Panc1 (cell line): Measurements from ENCODE around the gene SELENOW. TPM values are rescaled to one million over a fixed set of nuclear protein-coding genes. Genes with fewer than 3 reads are reported as not detected.
A peak's percentile ranks its signal among the peaks of the same experiment; 100 is the strongest.

Experiments
- ATAC-seq: fragments of 200-7000 bp; cut with Tn5 transposase; 2 replicates; pipeline ENCODE4 v1.9.1; 2020; ENCODE audit warnings: mild to moderate bottlenecking, moderate library complexity
- BruUV-seq: library from RNA; stranded (reverse); fragments of 400-500 nt; replicated peaks from 2 replicates; lab custom pipeline; 2021; lab: Mats Ljungman, UMichigan
- CTCF ChIA-PET: fragments of 300-600 bp; sonication (Branson Sonifier 250); formaldehyde crosslinking; loops from one replicate; lab custom pipeline; 2022; ENCODE audit warnings: antibody characterized with exemption; lab: Charles Lee
- POLR2A ChIA-PET: fragments of 300-600 bp; sonication (Branson Sonifier 250); formaldehyde crosslinking; loops from one replicate; lab custom pipeline; 2022; ENCODE audit warnings: antibody characterized with exemption; lab: Charles Lee
- DNase-seq: peaks from one replicate; pipeline ENCODE4 v3.0.0-alpha.2; 2010; ENCODE audit warnings: low read depth, low spot score
- H3K27ac ChIP-seq: 2 replicates; pipeline ENCODE4 v1.5.1; 2011; ENCODE audit warnings: mild to moderate bottlenecking, low read length, inconsistent platforms
- H3K27me3 ChIP-seq: fragments of 200-500 bp; sonication (Bioruptor generic); 2 replicates; pipeline ENCODE4 v1.6.0; 2014; ENCODE audit warnings: low read length, inconsistent platforms; ENCODE audit not compliant: control insufficient read depth, insufficient read depth
- H3K36me3 ChIP-seq: fragments of 200-500 bp; sonication (Bioruptor generic); 2 replicates; pipeline ENCODE4 v1.5.1; 2014; ENCODE audit warnings: inconsistent platforms, mild to moderate bottlenecking, low read length, moderate library complexity; ENCODE audit not compliant: control insufficient read depth, insufficient read depth
- H3K4me1 ChIP-seq: 2 replicates; pipeline ENCODE4 v1.5.1; 2011; ENCODE audit warnings: inconsistent platforms, mild to moderate bottlenecking, low read length, moderate library complexity; ENCODE audit not compliant: control insufficient read depth, insufficient read depth
- H3K4me3 ChIP-seq, 2 experiments: 2 replicates each; pipeline ENCODE4 v1.5.1; 2011 to 2012; ENCODE audit warnings: low read depth in 2 of 2, low read length in 2 of 2, mild to moderate bottlenecking in 2 of 2, inconsistent platforms in 1 of 2, moderate library complexity in 1 of 2
- H3K9me3 ChIP-seq: fragments of 200-500 bp; sonication (Bioruptor generic); 2 replicates; pipeline ENCODE4 v1.5.1; 2014; ENCODE audit warnings: low read depth, mild to moderate bottlenecking, inconsistent platforms, low read length, moderate library complexity; ENCODE audit not compliant: control insufficient read depth, insufficient read depth
- CTCF ChIP-seq: fragments of 450-650 bp; IDR thresholded peaks from 2 replicates; pipeline ENCODE4 v1.5.1; 2017; ENCODE audit warnings: mild to moderate bottlenecking
- POLR2AphosphoS5 ChIP-seq: IDR thresholded peaks from 2 replicates; pipeline ENCODE4 v1.6.1; 2012; ENCODE audit warnings: mild to moderate bottlenecking, low read depth, low read length, moderate library complexity
- REST ChIP-seq, 2 experiments: IDR thresholded peaks; 2 replicates each; pipeline ENCODE4 v1.6.1; 2011 to 2012; ENCODE audit warnings: low read depth in 2 of 2, control low read depth in 1 of 2, low read length in 1 of 2, mild to moderate bottlenecking in 1 of 2, moderate library complexity in 1 of 2; ENCODE audit not compliant: insufficient read depth in 1 of 2
- SIN3A ChIP-seq: IDR thresholded peaks from 2 replicates; pipeline ENCODE4 v1.6.1; 2012; ENCODE audit warnings: low read depth, mild to moderate bottlenecking, low read length, moderate library complexity, borderline replicate concordance; ENCODE audit not compliant: insufficient read depth
- TCF7L2 ChIP-seq: IDR thresholded peaks from 2 replicates; pipeline ENCODE4 v1.6.1; 2011; ENCODE audit warnings: mild to moderate bottlenecking, low read depth, low read length, inconsistent platforms
- in situ Hi-C: cut with HindIII; loops from 2 replicates; pipeline ENCODE4 v1.10.0; 2016; ENCODE audit warnings: low sequenced_read_pairs, low pct_unique_long_range_greater_than_20kb
- intact Hi-C: fragments of 100-400 bp; cut with micrococcal nuclease; formaldehyde crosslinking; loops from one replicate; pipeline ENCODE4 v1.10.0; 2022; ENCODE audit not compliant: unreplicated experiment
- total RNA-seq: library from RNA; stranded (reverse); gene quantifications from one replicate; pipeline ENCODE4 v1.2.1, GENCODE V29; 2021; ENCODE audit not compliant: unreplicated experiment

The SELENOW gene
- total RNA-seq, 1 experiment from 2014 or later, result 62.0 TPM

GRCh38 chr19:47752440-47753211 lies 25.9 kb upstream of the SELENOW start:
- DNase-seq, result no peak
- no TSS peak for BruUV-seq
- no peaks in the 10 kb centered on the region for H3K4me1 ChIP-seq
- no peaks in the 10 kb centered on the region for H3K27me3 ChIP-seq
- CTCF ChIA-PET, result no interaction called here
- no peak for ATAC-seq
- POLR2A ChIA-PET, result no interaction called here
- no peak for TF ChIP-seq POLR2AphosphoS5
- TF ChIP-seq REST (IDR thresholded peaks at IDR 0.05; ENCODE audit: insufficient read depth in 1 of 2, low read depth in 2 of 2, low read length in 1 of 2), result no peak
- no peak for TF ChIP-seq CTCF
- TF ChIP-seq TCF7L2, result no peak
- TF ChIP-seq SIN3A, result no peak
- H3K27ac ChIP-seq, result no peak overlapping the region
- H3K4me3 ChIP-seq, result no peak overlapping the region
- in situ Hi-C loops, result no loop called here
- intact Hi-C loops, result no loop called here
- H3K36me3 ChIP-seq, result no peaks in the 10 kb centered on the region; the same call in 1 of the 2 replicates
- H3K9me3 ChIP-seq, result no peaks in the 10 kb centered on the region

GRCh38 chr19:47754206-47755064 lies 24.1 kb upstream of the SELENOW start:
- TF ChIP-seq REST (IDR thresholded peaks at IDR 0.05; ENCODE audit: insufficient read depth in 1 of 2, low read depth in 2 of 2, low read length in 1 of 2) (no peak), TCF7L2 (no peak), CTCF (no peak), POLR2AphosphoS5 (no peak), SIN3A (no peak)
- in situ Hi-C loops, result no loop called here
- intact Hi-C loops, result no loop called here
- Histone ChIP-seq H3K4me3 (no peak overlapping the region), H3K27me3 (no peaks in the 10 kb centered on the region), H3K27ac (no peak overlapping the region), H3K36me3 (no peaks in the 10 kb centered on the region; the same call in 1 of the 2 replicates), H3K4me1 (no peaks in the 10 kb centered on the region), H3K9me3 (no peaks in the 10 kb centered on the region)
- BruUV-seq, result no TSS peak
- no peak for DNase-seq
- ChIA-PET CTCF (no interaction called here), POLR2A (no interaction called here)
- peak; percentile 15; the same call in 1 of the 2 replicates for ATAC-seq
